GM12872 (cell line): ENCODE data around the gene IL19.

Experiments used
- CTCF ChIP-seq: IDR thresholded peaks from 3 replicates; pipeline ENCODE4 v1.5.1; 2011; ENCODE audit warnings: low read depth, mild to moderate bottlenecking, low read length, moderate library complexity; ENCODE audit not compliant: insufficient read depth

Gene IL19

GRCh38 chr1:206847946-206848345 lies 77.4 kb downstream of the IL19 start:
- TF ChIP-seq CTCF: no peak

- no peak for TF ChIP-seq CTCF
These were observed 79.8 kb downstream of the IL19 start for GRCh38 chr1:206850401-206850800.

- TF ChIP-seq CTCF: no peak
These were observed 80.9 kb downstream of the IL19 start for GRCh38 chr1:206851341-206852010.

- no peak for TF ChIP-seq CTCF
These were observed 84.0 kb downstream of the IL19 start for GRCh38 chr1:206854401-206855129.

- TF ChIP-seq CTCF: no peak
These were observed 85.3 kb downstream of the IL19 start for GRCh38 chr1:206855859-206856258.

- TF ChIP-seq CTCF: peak; percentile 56
These were observed 86.3 kb downstream of the IL19 start for GRCh38 chr1:206856674-206857464.

- no peak for TF ChIP-seq CTCF
These were observed 88.5 kb downstream of the IL19 start for GRCh38 chr1:206859082-206859521.
